Myocyte (in vitro differentiated cells): Measurements from ENCODE around the gene LUC7L3. TPM values are rescaled to one million over a fixed set of nuclear protein-coding genes. Genes with fewer than 3 reads are reported as not detected.
A peak's percentile ranks its signal among the peaks of the same experiment; 100 is the strongest.

Experiments used
- DNase-seq: peaks from one replicate; pipeline ENCODE4 v3.0.0-alpha.2; 2012; ENCODE audit warnings: low read depth
- total RNA-seq: library from RNA; depleted of rRNA; stranded (reverse); fragments of >200 nt; gene quantifications from 2 replicates; pipeline ENCODE4 v1.2.3, GENCODE V29; 2014

The LUC7L3 gene
- total RNA-seq, 1 donor from 2014 or later, result 70.5 TPM

GRCh38 chr17:50749245-50749644 is 29.8 kb downstream of the LUC7L3 start:
- DNase-seq, result no peak

- DNase-seq, result no peak
Measured at GRCh38 chr17:50754521-50754920, 35.1 kb downstream of the LUC7L3 start.

GRCh38 chr17:50758524-50758923 is 39.1 kb downstream of the LUC7L3 start:
- DNase-seq, result no peak

GRCh38 chr17:50758989-50759544 is 39.7 kb downstream of the LUC7L3 start:
- DNase-seq, result peak; percentile 8

GRCh38 chr17:50762177-50762576 is 42.8 kb downstream of the LUC7L3 start:
- no peak for DNase-seq

- no peak for DNase-seq
Measured at GRCh38 chr17:50763716-50764475, 44.5 kb downstream of the LUC7L3 start.

GRCh38 chr17:50764734-50765149 is 45.3 kb downstream of the LUC7L3 start:
- no peak for DNase-seq

GRCh38 chr17:50765454-50766221 is 46.2 kb downstream of the LUC7L3 start:
- no peak for DNase-seq

- DNase-seq, result peak; percentile 20
Measured at GRCh38 chr17:50766222-50767023, 47.0 kb downstream of the LUC7L3 start.

GRCh38 chr17:50767030-50767429 is 47.6 kb downstream of the LUC7L3 start:
- no peak for DNase-seq

- DNase-seq, result no peak
Measured at GRCh38 chr17:50767446-50767845, 48.0 kb downstream of the LUC7L3 start, which contains the start of gene ANKRD40CL. Gene ANKRD40CL, minus strand, starts transcription at chr17:50767518. Its CDS starts 605 bp downstream, at chr17:50766913.

- DNase-seq, result no peak
Measured at GRCh38 chr17:50768346-50768761, 49.0 kb downstream of the LUC7L3 start.

GRCh38 chr17:50769884-50770283 is 50.5 kb downstream of the LUC7L3 start:
- no peak for DNase-seq

- DNase-seq, result no peak
Measured at GRCh38 chr17:50770346-50770745, 50.9 kb downstream of the LUC7L3 start.

GRCh38 chr17:50771991-50772785 is 52.8 kb downstream of the LUC7L3 start:
- DNase-seq, result peak; percentile 65

GRCh38 chr17:50774225-50774803 is 54.9 kb downstream of the LUC7L3 start:
- DNase-seq, result no peak

GRCh38 chr17:50775926-50776325 is 56.5 kb downstream of the LUC7L3 start:
- DNase-seq, result no peak

- DNase-seq, result no peak
Measured at GRCh38 chr17:50778471-50778870, 59.1 kb downstream of the LUC7L3 start.

- no peak for DNase-seq
Measured at GRCh38 chr17:50778988-50779387, 59.6 kb downstream of the LUC7L3 start.

GRCh38 chr17:50779747-50780353 is 60.4 kb downstream of the LUC7L3 start:
- no peak for DNase-seq
